ENCODE measurements around the gene MBLAC1. TPM values are rescaled to one million over a fixed set of nuclear protein-coding genes. Genes with fewer than 3 reads are reported as not detected.
A peak's percentile ranks its signal among the peaks of the same experiment; 100 is the strongest.

Gene MBLAC1
- total RNA-seq, 1 experiment from 2014 or later = 2.9 TPM

GRCh38 chr7:100163006-100163531 is 36.3 kb downstream of the MBLAC1 start:
- DNase-seq (ENCODE audit: low spot score) = no peak
- in situ Hi-C loops (cut with HindIII; ENCODE audit: low sequenced_read_pairs) = no loop called here

- no peak for DNase-seq (ENCODE audit: low spot score)
Measured at GRCh38 chr7:100163871-100164270, 37.1 kb downstream of the MBLAC1 start.

GRCh38 chr7:100166317-100166940 is 39.7 kb downstream of the MBLAC1 start:
- in situ Hi-C loops (cut with HindIII; ENCODE audit: low sequenced_read_pairs) = no loop called here

More at GRCh38 chr7:100163871-100164270, 37.1 kb downstream of the MBLAC1 start:
- in situ Hi-C loops (cut with HindIII; ENCODE audit: low sequenced_read_pairs) = no loop called here

GRCh38 chr7:100166970-100167911 is 40.5 kb downstream of the MBLAC1 start:
- no peak for DNase-seq (ENCODE audit: low spot score)
- in situ Hi-C loops (cut with HindIII; ENCODE audit: low sequenced_read_pairs) = no loop called here

More at GRCh38 chr7:100166317-100166940, 39.7 kb downstream of the MBLAC1 start:
- no peak for DNase-seq (ENCODE audit: low spot score)

- DNase-seq (ENCODE audit: low spot score) = no peak
- in situ Hi-C loops (cut with HindIII; ENCODE audit: low sequenced_read_pairs) = no loop called here
Measured at GRCh38 chr7:100167912-100168323, 41.2 kb downstream of the MBLAC1 start.

- no peak for DNase-seq (ENCODE audit: low spot score)
- in situ Hi-C loops (cut with HindIII; ENCODE audit: low sequenced_read_pairs) = no loop called here
Measured at GRCh38 chr7:100169147-100169850, 42.5 kb downstream of the MBLAC1 start.

GRCh38 chr7:100170101-100170897 is 43.5 kb downstream of the MBLAC1 start:
- DNase-seq (ENCODE audit: low spot score) = no peak
- in situ Hi-C loops (cut with HindIII; ENCODE audit: low sequenced_read_pairs) = no loop called here

- no peak for DNase-seq (ENCODE audit: low spot score)
Measured at GRCh38 chr7:100171087-100171681, 44.4 kb downstream of the MBLAC1 start.

GRCh38 chr7:100171840-100172239 is 45.1 kb downstream of the MBLAC1 start:
- no peak for DNase-seq (ENCODE audit: low spot score)
- in situ Hi-C loops (cut with HindIII; ENCODE audit: low sequenced_read_pairs) = no loop called here

More at GRCh38 chr7:100171087-100171681, 44.4 kb downstream of the MBLAC1 start:
- in situ Hi-C loops (cut with HindIII; ENCODE audit: low sequenced_read_pairs) = no loop called here

GRCh38 chr7:100173806-100174495 is 47.2 kb downstream of the MBLAC1 start:
- in situ Hi-C loops (cut with HindIII; ENCODE audit: low sequenced_read_pairs) = no loop called here
- no peak for DNase-seq (ENCODE audit: low spot score)

- DNase-seq (ENCODE audit: low spot score) = no peak
- in situ Hi-C loops (cut with HindIII; ENCODE audit: low sequenced_read_pairs) = no loop called here
Measured at GRCh38 chr7:100174582-100174981, 47.8 kb downstream of the MBLAC1 start.

GRCh38 chr7:100175296-100175935 is 48.6 kb downstream of the MBLAC1 start:
- in situ Hi-C loops (cut with HindIII; ENCODE audit: low sequenced_read_pairs) = no loop called here

GRCh38 chr7:100176096-100177044 is 49.6 kb downstream of the MBLAC1 start:
- in situ Hi-C loops (cut with HindIII; ENCODE audit: low sequenced_read_pairs) = no loop called here
- DNase-seq (ENCODE audit: low spot score) = no peak

More at GRCh38 chr7:100175296-100175935, 48.6 kb downstream of the MBLAC1 start:
- DNase-seq (ENCODE audit: low spot score) = no peak

- in situ Hi-C loops (cut with HindIII; ENCODE audit: low sequenced_read_pairs) = no loop called here
- DNase-seq (ENCODE audit: low spot score) = peak; percentile 81
Measured at GRCh38 chr7:100177045-100178001, 50.6 kb downstream of the MBLAC1 start, which contains the start of the genes GPC2 and STAG3. TSS of gene GPC2 (minus strand) at chr7:100177381. CDS start at chr7:100177199, 182 bp downstream. TSS of gene STAG3 (plus strand) at chr7:100177918. CDS start at chr7:100180557, 2,639 bp downstream.
